ENCODE measurements around the gene LRPAP1.
"Not testable (repeated sequence)": the region's sequence is repeated elsewhere in the genome, so short reads cannot be mapped to it uniquely, and the experiment has no call there.

Gene LRPAP1

DNA sequence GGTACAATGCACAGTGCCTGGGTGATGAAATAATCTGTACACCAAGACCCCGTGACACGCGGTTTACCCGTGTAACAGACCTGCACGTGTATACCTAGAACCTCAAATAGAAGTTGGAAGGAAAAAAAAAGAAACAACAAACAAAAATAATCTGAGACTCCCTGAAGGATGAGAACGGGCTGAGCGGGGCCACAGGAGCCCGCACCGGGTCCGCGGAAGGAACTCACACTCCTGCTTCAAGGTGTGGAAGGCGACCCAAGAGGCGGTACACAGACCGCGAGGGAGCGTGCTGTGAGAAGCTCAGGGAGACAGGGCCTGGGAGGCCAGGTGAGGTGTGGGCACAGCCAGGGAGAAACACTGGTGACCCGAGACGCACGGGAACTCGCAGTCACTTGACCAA is 42.1 kb upstream of the LRPAP1 start:
- H3K36me3 ChIP-seq (ENCODE audit: control insufficient read depth, insufficient read depth, low read length, severe bottlenecking); DNase-seq (ENCODE audit: low read depth): not testable (repeated sequence)
- H3K27me3 ChIP-seq (replicated peaks; ENCODE audit: control insufficient read depth, insufficient read depth, low read length), result peaks cover 23% of the 10 kb centered on the region

DNA sequence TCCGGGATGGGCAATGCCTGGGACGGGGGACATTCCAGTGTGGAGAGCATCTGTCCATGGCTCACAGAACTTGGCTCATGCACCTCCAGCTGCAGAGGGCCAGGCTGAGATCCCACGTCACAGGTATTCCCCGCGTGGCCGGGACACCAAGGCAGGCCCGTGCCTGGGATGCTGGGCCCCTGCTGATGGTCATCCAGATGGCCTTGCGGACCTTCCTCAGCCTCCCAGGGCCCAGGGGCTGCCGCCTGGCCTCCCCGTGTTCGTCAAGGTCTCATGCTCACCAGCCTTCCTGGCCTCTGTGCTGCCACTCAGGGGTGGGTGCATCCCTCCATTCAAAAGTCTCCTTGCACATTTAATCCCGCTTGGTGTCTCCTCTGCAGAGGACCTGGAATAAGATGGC is 40.9 kb upstream of the LRPAP1 start:
- Histone ChIP-seq H3K27me3 (replicated peaks; ENCODE audit: control insufficient read depth, insufficient read depth, low read length) (peaks cover 23% of the 10 kb centered on the region), H3K36me3 (ENCODE audit: control insufficient read depth, insufficient read depth, low read length, severe bottlenecking) (no peaks in the 10 kb centered on the region), H3K9ac (ENCODE audit: low read length) (no peak overlapping the region), H3K4me3 (ENCODE audit: low read length) (no peak overlapping the region), H3K4me1 (ENCODE audit: control insufficient read depth, insufficient read depth, low read length) (no peaks in the 10 kb centered on the region), H3K9me3 (ENCODE audit: control insufficient read depth, low read length) (no peaks in the 10 kb centered on the region)
- no peak for DNase-seq (ENCODE audit: low read depth)

More for the DNA sequence above, 42.1 kb upstream of the LRPAP1 start:
- H3K4me1 ChIP-seq (ENCODE audit: control insufficient read depth, insufficient read depth, low read length); H3K9me3 ChIP-seq (ENCODE audit: control insufficient read depth, low read length); H3K9ac ChIP-seq (ENCODE audit: low read length); H3K4me3 ChIP-seq (ENCODE audit: low read length): not testable (repeated sequence)

DNA sequence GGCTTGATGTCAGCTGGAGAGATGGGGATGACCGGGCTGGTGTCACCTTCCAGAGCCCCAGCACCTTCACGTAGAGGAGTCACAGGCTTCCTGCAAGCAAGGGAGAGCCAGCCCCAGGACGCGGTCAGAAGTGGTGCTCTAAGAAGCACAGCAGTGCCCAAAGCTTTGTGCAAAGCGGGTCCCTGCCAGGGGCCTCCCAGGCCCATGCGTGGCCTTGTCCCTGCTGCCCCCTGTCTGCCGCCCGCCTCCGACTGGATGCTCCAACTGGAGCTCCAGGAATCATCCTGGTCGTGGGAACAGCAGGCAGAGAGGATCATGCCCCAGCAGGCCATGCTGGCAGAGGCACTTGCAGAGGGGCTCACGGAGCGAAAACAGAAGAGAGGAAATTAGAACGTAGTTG is 40.1 kb upstream of the LRPAP1 start:
- no peaks in the 10 kb centered on the region for H3K9me3 ChIP-seq (ENCODE audit: control insufficient read depth, low read length)
- H3K27me3 ChIP-seq (replicated peaks; ENCODE audit: control insufficient read depth, insufficient read depth, low read length), result peaks cover 23% of the 10 kb centered on the region
- H3K4me3 ChIP-seq (ENCODE audit: low read length), result no peak overlapping the region
- H3K36me3 ChIP-seq (ENCODE audit: control insufficient read depth, insufficient read depth, low read length, severe bottlenecking), result no peaks in the 10 kb centered on the region
- no peaks in the 10 kb centered on the region for H3K4me1 ChIP-seq (ENCODE audit: control insufficient read depth, insufficient read depth, low read length)
- no peak overlapping the region for H3K9ac ChIP-seq (ENCODE audit: low read length)
- no peak for DNase-seq (ENCODE audit: low read depth)

DNA sequence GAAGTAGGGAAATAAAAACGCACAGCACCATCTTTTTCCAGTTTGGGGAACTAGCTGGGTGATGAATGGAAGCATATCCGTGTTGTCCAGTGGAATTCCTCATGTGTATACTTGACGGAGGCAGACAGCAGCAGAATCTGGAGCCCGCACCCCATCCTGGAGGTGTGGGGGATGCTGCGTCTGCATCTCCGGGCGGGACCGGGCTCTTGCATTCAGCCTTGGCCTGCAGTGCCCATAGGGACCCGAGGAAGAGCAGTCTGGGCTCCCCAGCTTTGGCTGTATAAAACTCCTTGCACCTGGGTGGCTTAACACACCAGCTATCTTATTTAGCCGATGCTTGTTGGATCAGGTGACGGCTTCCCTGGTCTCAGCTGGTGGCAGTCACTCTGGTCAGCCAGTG is 39.7 kb upstream of the LRPAP1 start:
- DNase-seq (ENCODE audit: low read depth), result no peak
- no peaks in the 10 kb centered on the region for H3K9me3 ChIP-seq (ENCODE audit: control insufficient read depth, low read length)
- H3K27me3 ChIP-seq (replicated peaks; ENCODE audit: control insufficient read depth, insufficient read depth, low read length), result peaks cover 23% of the 10 kb centered on the region
- no peak overlapping the region for H3K4me3 ChIP-seq (ENCODE audit: low read length)
- no peaks in the 10 kb centered on the region for H3K36me3 ChIP-seq (ENCODE audit: control insufficient read depth, insufficient read depth, low read length, severe bottlenecking)
- H3K4me1 ChIP-seq (ENCODE audit: control insufficient read depth, insufficient read depth, low read length), result no peaks in the 10 kb centered on the region
- H3K9ac ChIP-seq (ENCODE audit: low read length), result no peak overlapping the region

DNA sequence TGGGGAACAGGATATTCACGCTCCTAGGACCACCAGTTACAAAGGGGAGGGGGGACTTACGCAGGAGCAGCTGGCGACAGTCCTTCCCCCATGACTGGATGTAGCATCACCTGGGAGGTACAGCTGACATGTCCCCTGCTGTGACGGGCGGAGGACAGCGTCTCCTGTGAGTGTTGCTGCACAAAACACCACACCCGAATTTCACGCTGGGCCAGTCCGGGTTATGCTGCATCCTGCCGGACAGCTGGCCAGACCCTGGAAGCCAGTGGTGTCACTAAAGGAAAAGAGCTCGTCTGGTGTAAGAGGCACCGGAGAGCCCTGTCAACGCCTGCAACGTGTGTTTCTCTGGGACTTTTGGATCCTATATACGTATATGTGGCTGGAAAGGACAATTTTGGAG is 38.7 kb upstream of the LRPAP1 start:
- H3K9me3 ChIP-seq (ENCODE audit: control insufficient read depth, low read length); H3K36me3 ChIP-seq (ENCODE audit: control insufficient read depth, insufficient read depth, low read length, severe bottlenecking); H3K4me3 ChIP-seq (ENCODE audit: low read length); H3K9ac ChIP-seq (ENCODE audit: low read length); DNase-seq (ENCODE audit: low read depth); H3K4me1 ChIP-seq (ENCODE audit: control insufficient read depth, insufficient read depth, low read length): not testable (repeated sequence)
- H3K27me3 ChIP-seq (replicated peaks; ENCODE audit: control insufficient read depth, insufficient read depth, low read length), result peaks cover 23% of the 10 kb centered on the region

DNA sequence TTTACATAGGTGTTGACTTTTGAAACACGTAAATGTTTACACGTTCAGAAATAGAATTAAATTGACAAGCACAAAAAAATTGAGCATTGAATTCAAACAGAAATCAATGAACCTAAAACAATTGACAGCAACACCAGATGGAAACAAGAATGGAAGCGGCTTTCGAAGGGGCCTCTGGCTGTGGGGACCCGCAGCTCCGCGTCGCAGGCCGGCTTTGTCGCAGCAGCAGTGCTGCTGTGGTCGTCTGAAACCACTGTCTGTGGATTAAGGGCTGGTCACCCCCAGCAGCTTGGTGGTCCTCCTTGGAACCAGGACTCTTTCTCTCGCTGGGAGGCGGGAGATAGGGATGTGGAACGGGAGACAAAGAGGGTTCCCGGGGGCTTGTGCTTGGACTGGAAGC is 37.4 kb upstream of the LRPAP1 start:
- DNase-seq (ENCODE audit: low read depth); H3K9ac ChIP-seq (ENCODE audit: low read length); H3K4me3 ChIP-seq (ENCODE audit: low read length); H3K9me3 ChIP-seq (ENCODE audit: control insufficient read depth, low read length); H3K4me1 ChIP-seq (ENCODE audit: control insufficient read depth, insufficient read depth, low read length); H3K36me3 ChIP-seq (ENCODE audit: control insufficient read depth, insufficient read depth, low read length, severe bottlenecking): not testable (repeated sequence)
- peaks cover 22% of the 10 kb centered on the region for H3K27me3 ChIP-seq (replicated peaks; ENCODE audit: control insufficient read depth, insufficient read depth, low read length)

DNA sequence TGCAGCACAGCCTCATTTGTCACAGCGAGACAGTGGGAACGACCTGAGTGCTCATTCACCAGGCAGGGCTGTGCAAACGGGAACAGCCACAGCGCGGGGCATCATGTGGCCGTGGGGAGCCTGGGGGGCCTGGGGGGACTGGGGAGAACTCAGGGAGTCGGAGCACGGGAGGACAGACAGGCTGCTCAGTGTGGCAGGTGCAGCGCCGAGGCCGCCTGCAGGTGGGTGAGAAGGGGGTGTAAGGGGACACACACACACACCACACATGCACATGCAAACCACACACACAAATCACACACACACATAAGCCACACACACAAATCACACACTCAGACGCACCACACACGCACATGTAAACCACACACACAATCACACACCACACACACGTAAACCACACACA is 34.5 kb upstream of the LRPAP1 start:
- not testable (repeated sequence) for H3K9ac ChIP-seq (ENCODE audit: low read length); H3K36me3 ChIP-seq (ENCODE audit: control insufficient read depth, insufficient read depth, low read length, severe bottlenecking); DNase-seq (ENCODE audit: low read depth); H3K4me3 ChIP-seq (ENCODE audit: low read length); H3K27me3 ChIP-seq (replicated peaks; ENCODE audit: control insufficient read depth, insufficient read depth, low read length); H3K4me1 ChIP-seq (ENCODE audit: control insufficient read depth, insufficient read depth, low read length); H3K9me3 ChIP-seq (ENCODE audit: control insufficient read depth, low read length)

DNA sequence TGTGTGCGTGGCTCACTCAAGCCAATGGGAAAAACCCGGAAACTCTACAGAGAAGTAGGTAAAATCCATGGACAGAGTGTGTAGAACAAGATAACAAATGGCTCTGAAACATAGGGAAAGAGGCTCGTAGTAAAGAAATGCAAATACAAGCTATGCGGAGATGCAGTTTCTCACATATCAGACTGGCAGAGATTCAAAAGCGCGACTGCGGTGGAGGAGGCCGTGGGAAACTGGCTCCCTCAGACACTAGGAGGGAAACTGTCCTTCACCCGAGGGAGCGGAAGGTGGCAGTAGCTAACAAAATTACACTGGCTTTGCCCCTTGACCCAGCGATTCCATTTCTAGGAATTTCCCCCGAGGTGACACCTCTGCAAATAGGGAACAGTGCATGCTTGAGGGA is 34.1 kb upstream of the LRPAP1 start:
- H3K9me3 ChIP-seq (ENCODE audit: control insufficient read depth, low read length); DNase-seq (ENCODE audit: low read depth); H3K4me3 ChIP-seq (ENCODE audit: low read length); H3K4me1 ChIP-seq (ENCODE audit: control insufficient read depth, insufficient read depth, low read length); H3K9ac ChIP-seq (ENCODE audit: low read length); H3K27me3 ChIP-seq (replicated peaks; ENCODE audit: control insufficient read depth, insufficient read depth, low read length); H3K36me3 ChIP-seq (ENCODE audit: control insufficient read depth, insufficient read depth, low read length, severe bottlenecking): not testable (repeated sequence)

DNA sequence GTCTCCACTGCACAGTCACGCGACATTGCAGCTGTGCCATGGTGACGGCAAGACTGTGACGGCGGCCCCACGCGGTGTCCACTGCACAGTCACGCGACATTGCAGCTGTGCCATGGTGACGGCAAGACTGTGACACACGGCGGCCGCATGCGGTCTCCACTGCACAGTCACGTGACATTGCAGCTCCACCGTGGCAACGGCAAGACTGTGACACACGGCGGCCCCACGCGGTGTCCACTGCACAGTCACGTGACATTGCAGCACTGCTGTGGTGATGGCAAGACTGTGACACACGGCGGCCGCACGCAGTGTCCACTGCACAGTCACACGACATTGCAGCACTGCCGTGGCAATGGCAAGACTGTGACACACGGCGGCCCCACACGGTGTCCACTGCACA is 32.7 kb upstream of the LRPAP1 start:
- H3K36me3 ChIP-seq (ENCODE audit: control insufficient read depth, insufficient read depth, low read length, severe bottlenecking); H3K9ac ChIP-seq (ENCODE audit: low read length); DNase-seq (ENCODE audit: low read depth); H3K9me3 ChIP-seq (ENCODE audit: control insufficient read depth, low read length); H3K4me1 ChIP-seq (ENCODE audit: control insufficient read depth, insufficient read depth, low read length); H3K4me3 ChIP-seq (ENCODE audit: low read length); H3K27me3 ChIP-seq (replicated peaks; ENCODE audit: control insufficient read depth, insufficient read depth, low read length): not testable (repeated sequence)

DNA sequence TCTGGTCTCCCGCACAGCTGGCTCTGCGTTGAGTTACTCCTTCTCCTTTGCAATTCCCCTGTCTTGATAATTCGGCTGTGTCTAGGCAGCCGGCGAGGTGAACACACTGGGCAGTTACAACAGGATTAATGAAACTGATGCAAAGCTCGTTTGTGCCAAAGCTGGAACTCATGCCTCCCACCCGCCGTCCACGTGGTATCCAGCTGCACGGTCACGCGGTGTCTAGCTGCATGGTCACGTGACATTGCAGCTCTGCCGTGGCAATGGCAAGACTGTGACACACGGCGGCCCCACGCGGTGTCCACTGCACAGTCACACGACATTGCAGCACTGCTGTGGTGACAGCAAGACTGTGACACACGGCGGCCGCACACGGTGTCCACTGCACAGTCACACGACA is 31.2 kb upstream of the LRPAP1 start:
- Histone ChIP-seq H3K4me3 (ENCODE audit: low read length) (no peak overlapping the region), H3K36me3 (ENCODE audit: control insufficient read depth, insufficient read depth, low read length, severe bottlenecking) (no peaks in the 10 kb centered on the region), H3K9ac (ENCODE audit: low read length) (no peak overlapping the region), H3K4me1 (ENCODE audit: control insufficient read depth, insufficient read depth, low read length) (no peaks in the 10 kb centered on the region), H3K27me3 (replicated peaks; ENCODE audit: control insufficient read depth, insufficient read depth, low read length) (peaks cover 4% of the 10 kb centered on the region), H3K9me3 (ENCODE audit: control insufficient read depth, low read length) (no peaks in the 10 kb centered on the region)
- DNase-seq (ENCODE audit: low read depth), result no peak

DNA sequence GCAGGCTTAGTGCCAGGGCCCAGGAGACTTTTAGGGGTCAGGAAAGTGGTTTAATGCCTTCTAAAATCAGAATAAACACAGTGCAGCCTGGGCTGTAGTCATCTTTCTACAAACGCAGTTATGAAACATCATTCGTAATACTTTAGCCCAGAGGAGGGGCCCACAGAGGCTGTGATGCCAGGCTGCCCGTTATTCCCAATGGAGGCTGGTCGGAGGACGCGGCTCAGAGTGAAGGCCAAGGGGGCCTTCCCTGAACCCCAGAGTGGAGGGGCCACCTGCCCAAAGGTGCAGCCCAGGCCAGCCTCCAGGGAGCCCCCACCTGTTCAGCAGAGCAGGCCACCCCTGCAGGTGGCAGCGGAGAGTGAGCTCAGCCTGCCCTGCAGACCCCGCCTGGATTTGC is 29.9 kb upstream of the LRPAP1 start:
- not testable (repeated sequence) for H3K4me1 ChIP-seq (ENCODE audit: control insufficient read depth, insufficient read depth, low read length); H3K4me3 ChIP-seq (ENCODE audit: low read length); H3K36me3 ChIP-seq (ENCODE audit: control insufficient read depth, insufficient read depth, low read length, severe bottlenecking); H3K9ac ChIP-seq (ENCODE audit: low read length); DNase-seq (ENCODE audit: low read depth); H3K9me3 ChIP-seq (ENCODE audit: control insufficient read depth, low read length); H3K27me3 ChIP-seq (replicated peaks; ENCODE audit: control insufficient read depth, insufficient read depth, low read length)

DNA sequence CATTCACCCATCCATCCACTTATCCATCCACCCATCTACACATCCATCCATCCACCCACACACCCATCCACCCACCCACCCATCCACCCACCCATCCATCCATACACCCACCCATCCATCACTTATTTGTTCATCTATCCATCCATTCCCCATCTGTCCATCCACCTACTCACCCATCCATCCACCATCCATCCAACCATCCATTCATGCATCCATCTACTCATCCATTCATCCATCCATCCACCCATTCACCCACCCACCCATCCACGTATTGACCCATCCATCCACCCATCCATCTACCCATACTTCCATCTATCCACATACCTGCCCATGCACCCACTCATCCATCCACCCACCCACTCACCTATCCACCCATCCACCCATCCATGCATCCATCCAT is 28.2 kb upstream of the LRPAP1 start:
- H3K27me3 ChIP-seq (replicated peaks; ENCODE audit: control insufficient read depth, insufficient read depth, low read length); H3K4me1 ChIP-seq (ENCODE audit: control insufficient read depth, insufficient read depth, low read length); H3K9ac ChIP-seq (ENCODE audit: low read length); H3K36me3 ChIP-seq (ENCODE audit: control insufficient read depth, insufficient read depth, low read length, severe bottlenecking); H3K9me3 ChIP-seq (ENCODE audit: control insufficient read depth, low read length); DNase-seq (ENCODE audit: low read depth); H3K4me3 ChIP-seq (ENCODE audit: low read length): not testable (repeated sequence)
